Suprapubic skin (tissue), 4 donors: ENCODE measurements around the gene TRAPPC3. TPM values are rescaled to one million over a fixed set of nuclear protein-coding genes. Genes with fewer than 3 reads are reported as not detected.

Source experiments
- DNase-seq, 2 donors: peaks; one replicate each; pipeline ENCODE4 v3.0.0-alpha.2; 2019; ENCODE audit warnings: low spot score in 2 of 2
- H3K27ac ChIP-seq: fragments of 200-600 bp; sonication (generic); one replicate; pipeline ENCODE4 v1.5.1; 2019
- H3K27me3 ChIP-seq: fragments of 200-600 bp; sonication (generic); one replicate; pipeline ENCODE4 v1.5.1; 2019
- H3K36me3 ChIP-seq: fragments of 200-600 bp; sonication (generic); one replicate; pipeline ENCODE4 v1.5.1; 2019
- H3K4me1 ChIP-seq: fragments of 200-600 bp; sonication (generic); one replicate; pipeline ENCODE4 v1.5.1; 2019
- H3K4me3 ChIP-seq: fragments of 200-600 bp; sonication (generic); one replicate; pipeline ENCODE4 v1.5.1; 2019; ENCODE audit warnings: mild to moderate bottlenecking
- H3K9me3 ChIP-seq: fragments of 200-600 bp; sonication (generic); one replicate; pipeline ENCODE4 v1.5.1; 2019
- EP300 ChIP-seq: sonication (generic); formaldehyde crosslinking; IDR thresholded peaks from one replicate; pipeline ENCODE4 v1.6.1; 2017; ENCODE audit warnings: antibody characterized with exemption
- POLR2A ChIP-seq, 2 donors: fragments of 450-650 bp; IDR thresholded peaks; one replicate each; pipeline ENCODE4 v1.6.1; 2017; ENCODE audit warnings: antibody characterized with exemption in 2 of 2, mild to moderate bottlenecking in 2 of 2, moderate library complexity in 2 of 2
- POLR2AphosphoS5 ChIP-seq, 3 donors: sonication (generic); formaldehyde crosslinking; IDR thresholded peaks; one replicate each; pipeline ENCODE4 v1.6.1; 2017; ENCODE audit warnings: antibody characterized with exemption in 3 of 3
- WGBS: methylation state at CpG from one replicate; pipeline ENCODE4 v1.1.5; 2018; 5-methylcytosine and 5-hydroxymethylcytosine counted together
- total RNA-seq, 4 donors: library from RNA; depleted of rRNA; stranded (reverse); fragments of >200 nt; gene quantifications; one replicate each; pipeline ENCODE4 v1.1.0, GENCODE V29; 2016
- TF ChIP-seq, protein P1 (sequence below), 2 donors: fragments of 200-600 bp in 1 of 2; fragments of 450-650 bp in 1 of 2; sonication (generic) in 1 of 2; IDR thresholded peaks; one replicate each; pipeline ENCODE4 v1.5.1; 2016 to 2019; ENCODE audit warnings: antibody characterized with exemption in 2 of 2, mild to moderate bottlenecking in 1 of 2, moderate library complexity in 1 of 2

The TRAPPC3 gene
- total RNA-seq, 4 donors from 2014 or later = 68.7 to 111 (median 97.5) TPM

DNA sequence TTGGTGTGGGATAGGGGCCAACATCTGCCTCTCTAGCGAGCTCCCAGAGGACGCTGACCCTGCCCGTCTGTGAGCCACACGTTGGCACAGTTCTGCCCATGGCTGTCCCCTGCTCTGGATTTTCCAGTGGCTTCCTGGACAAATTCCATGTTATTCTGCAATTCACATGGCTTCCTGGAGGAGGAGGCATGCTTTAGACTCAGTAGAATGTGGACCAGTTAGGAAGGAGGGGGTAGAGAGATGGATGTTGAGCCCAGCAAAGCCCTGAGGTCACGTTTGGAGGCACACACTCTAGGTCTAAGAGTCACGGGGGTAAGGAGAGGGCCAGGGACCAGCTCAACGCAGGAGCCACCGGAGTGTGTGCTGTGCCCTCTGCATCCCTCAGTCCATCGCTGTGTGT lies 36.5 kb downstream of the TRAPPC3 start:
- no peaks in the 10 kb centered on the region for H3K27me3 ChIP-seq
- 93% methylated on average over 8 of the region's 9 CpGs for WGBS
- peaks cover 27% of the 10 kb centered on the region for H3K4me1 ChIP-seq
- H3K4me3 ChIP-seq = no peak overlapping the region
- H3K27ac ChIP-seq = no peak overlapping the region
- no peak for DNase-seq
- TF ChIP-seq, protein P1, sequence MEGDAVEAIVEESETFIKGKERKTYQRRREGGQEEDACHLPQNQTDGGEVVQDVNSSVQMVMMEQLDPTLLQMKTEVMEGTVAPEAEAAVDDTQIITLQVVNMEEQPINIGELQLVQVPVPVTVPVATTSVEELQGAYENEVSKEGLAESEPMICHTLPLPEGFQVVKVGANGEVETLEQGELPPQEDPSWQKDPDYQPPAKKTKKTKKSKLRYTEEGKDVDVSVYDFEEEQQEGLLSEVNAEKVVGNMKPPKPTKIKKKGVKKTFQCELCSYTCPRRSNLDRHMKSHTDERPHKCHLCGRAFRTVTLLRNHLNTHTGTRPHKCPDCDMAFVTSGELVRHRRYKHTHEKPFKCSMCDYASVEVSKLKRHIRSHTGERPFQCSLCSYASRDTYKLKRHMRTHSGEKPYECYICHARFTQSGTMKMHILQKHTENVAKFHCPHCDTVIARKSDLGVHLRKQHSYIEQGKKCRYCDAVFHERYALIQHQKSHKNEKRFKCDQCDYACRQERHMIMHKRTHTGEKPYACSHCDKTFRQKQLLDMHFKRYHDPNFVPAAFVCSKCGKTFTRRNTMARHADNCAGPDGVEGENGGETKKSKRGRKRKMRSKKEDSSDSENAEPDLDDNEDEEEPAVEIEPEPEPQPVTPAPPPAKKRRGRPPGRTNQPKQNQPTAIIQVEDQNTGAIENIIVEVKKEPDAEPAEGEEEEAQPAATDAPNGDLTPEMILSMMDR (IDR thresholded peaks at IDR 0.05) = no peak
- no peak for TF ChIP-seq POLR2AphosphoS5 (IDR thresholded peaks at IDR 0.05)
- no peak for TF ChIP-seq POLR2A (IDR thresholded peaks at IDR 0.05)
- TF ChIP-seq EP300 = no peak
- no peaks in the 10 kb centered on the region for H3K9me3 ChIP-seq
- no peaks in the 10 kb centered on the region for H3K36me3 ChIP-seq

DNA sequence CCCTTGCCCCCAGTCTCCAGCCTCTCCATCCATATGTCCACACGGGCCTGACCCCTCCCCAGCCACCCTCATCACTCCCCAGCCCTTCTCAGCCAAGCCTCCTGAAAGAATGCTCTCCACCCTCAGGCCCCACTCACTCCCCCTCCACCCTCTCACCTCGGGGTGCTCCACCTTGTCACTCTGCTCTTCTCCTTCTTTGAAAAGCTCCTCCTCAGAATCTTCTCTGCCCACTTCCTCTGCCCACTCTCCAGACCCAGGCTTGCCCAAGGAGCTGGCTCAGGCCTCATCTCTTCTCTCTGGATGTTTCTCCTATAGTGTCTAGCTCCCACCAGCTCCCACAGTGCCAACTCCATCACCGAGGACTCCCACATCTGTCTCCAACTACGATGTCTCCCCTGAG lies 38.1 kb downstream of the TRAPPC3 start:
- Histone ChIP-seq H3K27me3 (no peaks in the 10 kb centered on the region), H3K36me3 (no peaks in the 10 kb centered on the region), H3K27ac (no peak overlapping the region), H3K9me3 (no peaks in the 10 kb centered on the region), H3K4me1 (peaks cover 28% of the 10 kb centered on the region), H3K4me3 (no peak overlapping the region)
- 57% methylated on average over 4 of the region's 4 CpGs for WGBS
- no peak for DNase-seq
- TF ChIP-seq POLR2AphosphoS5 (IDR thresholded peaks at IDR 0.05) = no peak
- TF ChIP-seq POLR2A (IDR thresholded peaks at IDR 0.05) = no peak
- TF ChIP-seq EP300 = no peak
- TF ChIP-seq, protein P1 (IDR thresholded peaks at IDR 0.05) = no peak

DNA sequence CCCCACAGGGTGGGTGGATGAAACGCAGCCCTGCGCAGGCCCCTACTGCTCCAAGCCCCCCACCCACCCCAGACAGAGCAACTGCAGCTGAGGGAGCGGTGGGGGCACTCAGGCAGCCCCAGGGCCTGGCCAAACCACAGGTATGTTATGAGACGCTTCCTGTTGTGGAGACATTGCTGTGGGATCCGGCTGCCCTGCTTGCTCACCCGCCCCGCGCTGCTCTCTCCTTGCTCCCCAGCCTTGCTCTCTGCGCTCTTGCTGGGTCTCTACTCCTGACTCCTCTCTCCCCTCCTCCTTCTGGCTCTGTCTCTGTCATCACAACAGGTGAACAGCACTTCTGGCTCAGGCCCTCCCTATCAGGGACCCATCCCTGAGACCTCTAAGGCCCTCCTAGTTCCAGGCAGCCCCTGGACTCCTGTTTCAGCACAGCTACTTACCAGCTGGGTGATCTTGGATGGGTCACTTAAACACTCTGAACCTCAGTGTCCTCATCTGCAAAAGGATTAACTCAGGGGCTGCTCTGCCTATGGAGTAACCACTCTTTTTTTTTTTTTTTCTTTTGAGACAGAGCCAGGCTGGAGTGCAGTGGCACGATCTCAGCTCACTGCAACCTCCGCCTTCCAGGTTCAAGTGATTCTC lies 40.1 kb downstream of the TRAPPC3 start:
- Histone ChIP-seq H3K27me3 (no peaks in the 10 kb centered on the region), H3K27ac (no peak overlapping the region), H3K36me3 (no peaks in the 10 kb centered on the region), H3K4me3 (no peak overlapping the region), H3K9me3 (no peaks in the 10 kb centered on the region), H3K4me1 (peaks cover 12% of the 10 kb centered on the region)
- 71% methylated on average over 9 of the region's 11 CpGs for WGBS
- no peak for TF ChIP-seq POLR2A (IDR thresholded peaks at IDR 0.05)
- TF ChIP-seq EP300 = no peak
- no peak for DNase-seq

DNA sequence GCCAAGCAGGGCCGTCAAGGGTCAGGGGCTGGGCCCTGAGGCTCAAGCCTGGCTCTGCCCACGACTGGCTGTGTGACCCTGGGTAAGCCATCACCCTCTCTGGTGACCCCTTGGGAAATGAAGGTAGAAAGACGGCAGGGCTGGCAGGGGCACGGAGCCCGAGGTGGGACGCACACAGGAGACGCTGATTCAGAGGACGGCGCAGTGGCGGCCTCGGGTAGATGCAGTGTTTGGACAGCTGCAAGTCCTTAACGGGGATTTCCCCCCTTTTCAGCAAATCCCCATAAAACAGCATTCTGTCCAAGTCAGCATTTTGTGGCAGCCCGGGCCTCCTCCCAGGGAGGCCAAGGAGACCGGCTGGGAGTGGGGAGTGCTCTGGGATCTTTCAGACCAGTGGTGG lies 41.0 kb downstream of the TRAPPC3 start:
- no peaks in the 10 kb centered on the region for H3K9me3 ChIP-seq
- no peak for TF ChIP-seq POLR2AphosphoS5 (IDR thresholded peaks at IDR 0.05)
- TF ChIP-seq, protein P1 (IDR thresholded peaks at IDR 0.05) = no peak
- TF ChIP-seq POLR2A (IDR thresholded peaks at IDR 0.05) = no peak
- TF ChIP-seq EP300 = no peak
- 87% methylated on average over 12 of the region's 14 CpGs for WGBS
- H3K4me3 ChIP-seq = no peak overlapping the region
- no peak for DNase-seq
- peaks cover 12% of the 10 kb centered on the region for H3K4me1 ChIP-seq
- no peaks in the 10 kb centered on the region for H3K27me3 ChIP-seq
- no peak overlapping the region for H3K27ac ChIP-seq
- H3K36me3 ChIP-seq = no peaks in the 10 kb centered on the region

DNA sequence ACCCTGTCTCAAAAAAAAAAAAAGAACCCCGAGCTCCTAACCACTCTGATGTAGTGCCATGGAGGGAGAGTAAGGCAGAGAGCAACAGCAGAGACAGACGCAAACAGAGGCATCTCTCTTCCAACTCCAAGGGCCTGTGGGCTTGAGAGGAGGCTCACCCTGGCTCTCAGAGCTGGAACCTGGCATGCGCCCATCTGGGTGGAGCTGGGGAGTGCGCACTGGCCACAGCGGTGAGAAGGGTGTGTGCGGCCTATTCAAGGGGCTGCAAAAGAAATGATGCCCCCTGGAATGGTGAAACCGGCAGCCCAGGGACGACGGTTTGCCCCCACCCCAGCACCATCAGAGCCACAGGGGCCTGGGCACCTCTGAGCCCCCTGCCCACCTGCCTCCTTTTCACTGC lies 41.9 kb downstream of the TRAPPC3 start:
- DNase-seq = no peak
- H3K4me3 ChIP-seq = no peak overlapping the region
- H3K36me3 ChIP-seq = no peaks in the 10 kb centered on the region
- no peaks in the 10 kb centered on the region for H3K27me3 ChIP-seq
- H3K27ac ChIP-seq = no peak overlapping the region
- no peaks in the 10 kb centered on the region for H3K9me3 ChIP-seq
- TF ChIP-seq EP300 (no peak), POLR2AphosphoS5 (IDR thresholded peaks at IDR 0.05) (no peak), POLR2A (IDR thresholded peaks at IDR 0.05) (no peak)
- TF ChIP-seq, protein P1 (IDR thresholded peaks at IDR 0.05) = no peak
- WGBS = 83% methylated on average over 9 of the region's 9 CpGs
- peaks cover 12% of the 10 kb centered on the region for H3K4me1 ChIP-seq

DNA sequence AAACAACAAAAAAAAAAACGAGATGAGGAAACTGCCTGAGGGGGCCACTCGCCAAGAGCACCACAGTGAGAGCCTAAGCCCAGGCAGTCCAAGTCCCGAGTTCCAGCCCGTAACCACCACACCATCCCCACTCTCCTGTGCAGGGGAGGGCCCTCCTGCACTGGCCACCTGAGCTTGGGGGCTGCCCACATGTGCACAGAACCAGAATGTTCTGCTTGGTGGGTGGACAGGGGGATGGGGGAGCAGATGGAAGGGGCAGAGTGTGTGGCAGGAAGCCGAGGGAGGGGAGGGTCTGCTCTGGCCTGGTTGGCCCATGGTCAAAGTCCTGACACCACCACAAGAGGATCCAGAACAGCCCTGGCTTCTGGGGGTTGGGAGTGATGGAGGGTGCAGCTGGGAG lies 43.0 kb downstream of the TRAPPC3 start:
- H3K27ac ChIP-seq = no peak overlapping the region
- peaks cover 12% of the 10 kb centered on the region for H3K4me1 ChIP-seq
- no peaks in the 10 kb centered on the region for H3K27me3 ChIP-seq
- no peak for DNase-seq
- TF ChIP-seq POLR2AphosphoS5 (IDR thresholded peaks at IDR 0.05) (no peak), POLR2A (IDR thresholded peaks at IDR 0.05) (no peak), EP300 (no peak)
- TF ChIP-seq, protein P1 (IDR thresholded peaks at IDR 0.05) = no peak
- H3K36me3 ChIP-seq = no peaks in the 10 kb centered on the region
- no peak overlapping the region for H3K4me3 ChIP-seq
- H3K9me3 ChIP-seq = no peaks in the 10 kb centered on the region
- 50% methylated on average over 5 of the region's 5 CpGs for WGBS
